HL-60 (cell line): ENCODE measurements around the gene TRIM44.
A peak's percentile ranks its signal among the peaks of the same experiment; 100 is the strongest.
"Not testable (repeated sequence)": the region's sequence is repeated elsewhere in the genome, so short reads cannot be mapped to it uniquely, and the experiment has no call there.

Experiments
- DNase-seq, 2 experiments: peaks; one replicate each; pipeline ENCODE4 v3.0.0-alpha.2; 2010 to 2020; ENCODE audit warnings: low read depth in 1 of 2, low spot score in 1 of 2
- H3K27ac ChIP-seq: fragments of 250-450 bp; sonication (Bioruptor Pico); replicated peaks from 2 replicates; pipeline ENCODE4 v1.5.1; 2020; ENCODE audit warnings: mild to moderate bottlenecking, moderate library complexity
- H3K27me3 ChIP-seq: fragments of 250-450 bp; sonication (Bioruptor Pico); 2 replicates; pipeline ENCODE4 v1.5.1; 2021; ENCODE audit warnings: mild to moderate bottlenecking, moderate library complexity; ENCODE audit not compliant: insufficient read depth, poor library complexity, severe bottlenecking
- H3K4me3 ChIP-seq: replicated peaks from 2 replicates; pipeline ENCODE4 v1.5.1; 2011; ENCODE audit warnings: mild to moderate bottlenecking, control low read depth, low read length; ENCODE audit not compliant: insufficient read depth
- CTCF ChIP-seq: IDR thresholded peaks from one replicate; pipeline ENCODE4 v1.5.1; 2011; ENCODE audit warnings: low read length, control low read depth, inconsistent platforms; ENCODE audit not compliant: insufficient read depth
- GABPA ChIP-seq: IDR thresholded peaks from 2 replicates; pipeline ENCODE4 v1.6.1; 2012; ENCODE audit warnings: low read depth
- POLR2AphosphoS5 ChIP-seq: IDR thresholded peaks from 2 replicates; pipeline ENCODE4 v1.6.1; 2012; ENCODE audit warnings: low read depth
- REST ChIP-seq: IDR thresholded peaks from 2 replicates; pipeline ENCODE4 v1.6.1; 2012; ENCODE audit warnings: low read depth; ENCODE audit not compliant: insufficient replicate concordance
- SPI1 ChIP-seq: IDR thresholded peaks from 2 replicates; pipeline ENCODE4 v1.6.1; 2012; ENCODE audit warnings: low read depth, mild to moderate bottlenecking, borderline replicate concordance

TRIM44 gene

DNA sequence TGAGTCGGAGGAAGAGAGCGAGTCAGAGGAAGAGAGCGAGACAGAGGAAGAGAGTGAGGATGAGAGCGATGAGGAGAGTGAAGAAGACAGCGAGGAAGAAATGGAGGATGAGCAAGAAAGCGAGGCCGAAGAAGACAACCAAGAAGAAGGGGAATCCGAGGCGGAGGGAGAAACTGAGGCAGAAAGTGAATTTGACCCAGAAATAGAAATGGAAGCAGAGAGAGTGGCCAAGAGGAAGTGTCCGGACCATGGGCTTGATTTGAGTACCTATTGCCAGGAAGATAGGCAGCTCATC, 780 bp downstream of the TRIM44 start:
- H3K27ac ChIP-seq, result peak overlapping the region; percentile 66
- no peaks in the 10 kb centered on the region for H3K27me3 ChIP-seq
- TF ChIP-seq REST (no peak), CTCF (no peak), POLR2AphosphoS5 (no peak), GABPA (no peak), SPI1 (no peak)
- H3K4me3 ChIP-seq, result peak overlapping the region; percentile 43
- DNase-seq, result no peak

- H3K27me3 ChIP-seq, result no peaks in the 10 kb centered on the region
Observed at GRCh38 chr11:35664977-35665441, 2.4 kb downstream of the TRIM44 start.

DNA sequence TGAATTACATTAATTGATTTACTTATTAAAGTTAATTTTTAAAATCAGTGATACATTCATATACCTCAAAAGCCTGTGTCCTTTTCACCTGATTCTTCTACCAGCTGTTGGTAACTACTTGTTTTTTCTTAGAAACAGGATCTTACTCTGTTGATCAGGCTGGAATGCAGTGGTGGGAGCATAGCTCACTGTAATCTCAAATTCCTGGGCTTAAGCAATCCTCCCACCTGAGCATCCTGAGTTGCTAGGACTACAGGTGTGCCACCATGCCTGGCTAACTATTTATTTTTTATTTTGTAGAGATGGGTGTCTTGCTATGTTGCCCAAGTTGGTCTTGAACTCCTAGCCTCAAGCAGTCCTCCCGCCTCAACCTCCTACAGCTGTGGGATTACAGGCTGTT, 4.7 kb downstream of the TRIM44 start:
- TF ChIP-seq CTCF (no peak), POLR2AphosphoS5 (no peak), REST (no peak), GABPA (no peak), SPI1 (no peak)
- no peak for DNase-seq
- no peak overlapping the region for H3K27ac ChIP-seq
- H3K27me3 ChIP-seq, result no peaks in the 10 kb centered on the region
- H3K4me3 ChIP-seq, result no peak overlapping the region

More at GRCh38 chr11:35664977-35665441, 2.4 kb downstream of the TRIM44 start:
- H3K27ac ChIP-seq, result no peak overlapping the region
- DNase-seq, result no peak
- TF ChIP-seq SPI1, result no peak
- TF ChIP-seq REST, result no peak
- no peak for TF ChIP-seq POLR2AphosphoS5
- no peak for TF ChIP-seq CTCF
- no peak for TF ChIP-seq GABPA
- H3K4me3 ChIP-seq, result no peak overlapping the region

DNA sequence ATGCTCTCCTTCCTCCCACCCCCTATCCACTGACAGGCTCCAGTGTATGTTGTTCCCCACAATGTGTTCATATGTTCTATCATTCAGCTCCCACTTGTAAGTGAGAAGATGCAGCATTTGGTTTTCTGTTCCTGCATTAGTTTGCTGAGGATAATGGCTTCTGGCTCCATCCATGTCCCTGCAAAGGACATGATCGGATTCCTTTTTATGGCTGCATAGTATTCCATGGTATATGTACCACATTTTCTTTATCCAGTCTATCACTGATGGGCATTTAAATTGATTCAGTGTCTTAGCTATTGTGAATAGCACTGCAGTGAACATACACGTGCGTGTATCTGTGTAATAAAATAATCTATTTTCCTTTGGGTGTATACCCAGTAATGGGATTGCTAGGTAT, 5.8 kb downstream of the TRIM44 start:
- DNase-seq, H3K27ac ChIP-seq, H3K4me3 ChIP-seq, H3K27me3 ChIP-seq: not testable (repeated sequence)
